Vagina (tissue), 2 donors: ENCODE measurements around the gene PRR29. TPM values are rescaled to one million over a fixed set of nuclear protein-coding genes. Genes with fewer than 3 reads are reported as not detected.
A peak's percentile ranks its signal among the peaks of the same experiment; 100 is the strongest.

Experiments used
- DNase-seq, 2 donors: peaks; one replicate each; pipeline ENCODE4 v3.0.0-alpha.2; 2017; ENCODE audit errors: extremely low spot score in 2 of 2
- H3K27ac ChIP-seq: fragments of 200-600 bp; sonication (generic); one replicate; pipeline ENCODE4 v1.5.1; 2019
- H3K27me3 ChIP-seq: fragments of 200-600 bp; sonication (generic); one replicate; pipeline ENCODE4 v1.5.1; 2019
- H3K36me3 ChIP-seq, 2 donors: fragments of 200-600 bp; sonication (generic); one replicate each; pipeline ENCODE4 v1.5.1; 2017 to 2019
- H3K4me1 ChIP-seq: fragments of 200-600 bp; sonication (generic); one replicate; pipeline ENCODE4 v1.5.1; 2019
- H3K4me3 ChIP-seq, 2 donors: fragments of 200-600 bp; sonication (generic); 1 replicate in 1 of 2; 2 replicates in 1 of 2; pipeline ENCODE4 v1.5.1; 2016 to 2019
- H3K9me3 ChIP-seq: fragments of 200-600 bp; sonication (generic); one replicate; pipeline ENCODE4 v1.5.1; 2019
- CTCF ChIP-seq, 3 experiments: fragments of 450-650 bp in 2 of 3; fragments of 200-600 bp in 1 of 3; sonication (generic) in 1 of 3; IDR thresholded peaks; one replicate each; pipeline ENCODE4 v1.5.1; 2017 to 2019; ENCODE audit warnings: antibody characterized with exemption in 3 of 3, mild to moderate bottlenecking in 2 of 3, moderate library complexity in 2 of 3
- POLR2A ChIP-seq, 2 donors: fragments of 450-650 bp; IDR thresholded peaks; one replicate each; pipeline ENCODE4 v1.6.1; 2017; ENCODE audit warnings: antibody characterized with exemption in 2 of 2, mild to moderate bottlenecking in 2 of 2, moderate library complexity in 2 of 2
- POLR2AphosphoS5 ChIP-seq, 2 donors: sonication (generic); formaldehyde crosslinking; IDR thresholded peaks; one replicate each; pipeline ENCODE4 v1.9.0; 2017; ENCODE audit warnings: antibody characterized with exemption in 2 of 2, mild to moderate bottlenecking in 2 of 2, low read depth in 1 of 2; ENCODE audit not compliant: insufficient read depth in 1 of 2
- intact Hi-C: fragments of 100-400 bp; cut with DNase I; formaldehyde crosslinking; loops from one replicate; pipeline ENCODE4 v1.15.1; 2023
- total RNA-seq: library from RNA; depleted of rRNA; stranded (reverse); fragments of >200 nt; gene quantifications from one replicate; pipeline ENCODE4 v1.2.3, GENCODE V29; 2016

The PRR29 gene
- total RNA-seq, 1 donor from 2014 or later = not detected

GRCh38 chr17:64040206-64040605 is 42.1 kb downstream of the PRR29 start:
- Histone ChIP-seq H3K27ac (no peak overlapping the region), H3K27me3 (no peaks in the 10 kb centered on the region), H3K9me3 (no peaks in the 10 kb centered on the region), H3K4me3 (no peak overlapping the region), H3K4me1 (no peaks in the 10 kb centered on the region), H3K36me3 (peaks cover 0 to 25% of the 10 kb centered on the region in 2 donors)
- peak in 1 of 2 donors; percentile 28 for DNase-seq
- intact Hi-C loops = no loop called here
- TF ChIP-seq POLR2A (IDR thresholded peaks at IDR 0.05) (no peak), POLR2AphosphoS5 (IDR thresholded peaks at IDR 0.05; ENCODE audit: insufficient read depth in 1 of 2, low read depth in 1 of 2) (no peak), CTCF (IDR thresholded peaks at IDR 0.05) (no peak)

GRCh38 chr17:64041912-64042311 is 43.8 kb downstream of the PRR29 start:
- no peak for DNase-seq
- no peak for TF ChIP-seq CTCF (IDR thresholded peaks at IDR 0.05)
- TF ChIP-seq POLR2AphosphoS5 (IDR thresholded peaks at IDR 0.05; ENCODE audit: insufficient read depth in 1 of 2, low read depth in 1 of 2) = no peak
- TF ChIP-seq POLR2A (IDR thresholded peaks at IDR 0.05) = no peak
- intact Hi-C loops = no loop called here
- peaks cover 0 to 41% of the 10 kb centered on the region in 2 donors for H3K36me3 ChIP-seq
- no peaks in the 10 kb centered on the region for H3K27me3 ChIP-seq
- no peaks in the 10 kb centered on the region for H3K9me3 ChIP-seq
- H3K27ac ChIP-seq = no peak overlapping the region
- H3K4me3 ChIP-seq = no peak overlapping the region
- no peaks in the 10 kb centered on the region for H3K4me1 ChIP-seq

GRCh38 chr17:64042700-64043485 is 44.7 kb downstream of the PRR29 start:
- TF ChIP-seq CTCF (IDR thresholded peaks at IDR 0.05) (no peak), POLR2AphosphoS5 (IDR thresholded peaks at IDR 0.05; ENCODE audit: insufficient read depth in 1 of 2, low read depth in 1 of 2) (no peak), POLR2A (IDR thresholded peaks at IDR 0.05) (no peak)
- intact Hi-C loops = no loop called here
- Histone ChIP-seq H3K9me3 (no peaks in the 10 kb centered on the region), H3K4me3 (no peak overlapping the region), H3K4me1 (no peaks in the 10 kb centered on the region), H3K27ac (no peak overlapping the region), H3K27me3 (no peaks in the 10 kb centered on the region), H3K36me3 (peaks cover 0 to 51% of the 10 kb centered on the region in 2 donors)
- DNase-seq = no peak

GRCh38 chr17:64045176-64045575 is 47.0 kb downstream of the PRR29 start:
- Histone ChIP-seq H3K4me3 (no peak overlapping the region), H3K27me3 (no peaks in the 10 kb centered on the region), H3K36me3 (peaks cover 0 to 67% of the 10 kb centered on the region in 2 donors), H3K9me3 (no peaks in the 10 kb centered on the region), H3K27ac (no peak overlapping the region), H3K4me1 (no peaks in the 10 kb centered on the region)
- TF ChIP-seq POLR2AphosphoS5 (IDR thresholded peaks at IDR 0.05; ENCODE audit: insufficient read depth in 1 of 2, low read depth in 1 of 2) (no peak), POLR2A (IDR thresholded peaks at IDR 0.05) (no peak), CTCF (IDR thresholded peaks at IDR 0.05) (no peak)
- intact Hi-C loops = no loop called here
- DNase-seq = no peak

GRCh38 chr17:64048805-64049204 is 50.7 kb downstream of the PRR29 start:
- Histone ChIP-seq H3K36me3 (peaks cover 0 to 87% of the 10 kb centered on the region in 2 donors), H3K4me1 (no peaks in the 10 kb centered on the region), H3K27ac (no peak overlapping the region), H3K9me3 (no peaks in the 10 kb centered on the region), H3K27me3 (no peaks in the 10 kb centered on the region), H3K4me3 (no peak overlapping the region)
- intact Hi-C loops = no loop called here
- TF ChIP-seq CTCF (IDR thresholded peaks at IDR 0.05) = no peak
- no peak for TF ChIP-seq POLR2AphosphoS5 (IDR thresholded peaks at IDR 0.05; ENCODE audit: insufficient read depth in 1 of 2, low read depth in 1 of 2)
- no peak for TF ChIP-seq POLR2A (IDR thresholded peaks at IDR 0.05)
- no peak for DNase-seq
